Right atrium auricular region (tissue), 2 donors: ENCODE results near the gene CHST15. TPM values are rescaled to one million over a fixed set of nuclear protein-coding genes. Genes with fewer than 3 reads are reported as not detected.

Source experiments
- DNase-seq: peaks from one replicate; pipeline ENCODE4 v3.0.0-alpha.2; 2019; ENCODE audit warnings: low spot score
- H3K27ac ChIP-seq, 2 donors: fragments of 200-600 bp; sonication (generic); 1 replicate in 1 of 2; 2 replicates in 1 of 2; pipeline ENCODE4 v1.5.1; 2016 to 2019
- H3K27me3 ChIP-seq, 2 donors: fragments of 200-600 bp; sonication (generic); one replicate each; pipeline versions ENCODE4 v1.5.1 to v1.6.0; 2017 to 2019
- H3K36me3 ChIP-seq: fragments of 200-600 bp; sonication (generic); one replicate; pipeline ENCODE4 v1.5.1; 2016
- H3K4me1 ChIP-seq, 2 donors: fragments of 200-600 bp; sonication (generic); one replicate each; pipeline versions ENCODE4 v1.5.1 to v1.6.0; 2017 to 2019
- H3K4me3 ChIP-seq, 2 donors: fragments of 200-600 bp; sonication (generic); 1 replicate in 1 of 2; 2 replicates in 1 of 2; pipeline ENCODE4 v1.5.1; 2017 to 2019; ENCODE audit warnings: mild to moderate bottlenecking in 1 of 2, moderate library complexity in 1 of 2
- H3K9me3 ChIP-seq, 2 donors: fragments of 200-600 bp; sonication (generic); one replicate each; pipeline ENCODE4 v1.5.1; 2019
- CTCF ChIP-seq, 2 donors: fragments of 200-600 bp; sonication (generic); IDR thresholded peaks; one replicate each; pipeline ENCODE4 v1.5.1; 2019; ENCODE audit warnings: antibody characterized with exemption in 2 of 2
- total RNA-seq, 2 donors: library from RNA; depleted of rRNA; stranded (reverse); fragments of >200 nt; gene quantifications; one replicate each; pipeline ENCODE4 v1.1.0, GENCODE V29; 2016

The CHST15 gene
- total RNA-seq, 2 donors from 2014 or later, result 7.0 to 14.2 TPM

GRCh38 chr10:124123156-124123555, 29.8 kb upstream of the CHST15 start:
- no peaks in the 10 kb centered on the region for H3K27me3 ChIP-seq
- H3K4me3 ChIP-seq, result no peak overlapping the region
- TF ChIP-seq CTCF (IDR thresholded peaks at IDR 0.05), result no peak
- no peaks in the 10 kb centered on the region for H3K9me3 ChIP-seq
- peaks cover 0 to 7% of the 10 kb centered on the region in 2 donors for H3K4me1 ChIP-seq
- no peak overlapping the region for H3K27ac ChIP-seq
- no peak for DNase-seq
- no peaks in the 10 kb centered on the region for H3K36me3 ChIP-seq

DNA sequence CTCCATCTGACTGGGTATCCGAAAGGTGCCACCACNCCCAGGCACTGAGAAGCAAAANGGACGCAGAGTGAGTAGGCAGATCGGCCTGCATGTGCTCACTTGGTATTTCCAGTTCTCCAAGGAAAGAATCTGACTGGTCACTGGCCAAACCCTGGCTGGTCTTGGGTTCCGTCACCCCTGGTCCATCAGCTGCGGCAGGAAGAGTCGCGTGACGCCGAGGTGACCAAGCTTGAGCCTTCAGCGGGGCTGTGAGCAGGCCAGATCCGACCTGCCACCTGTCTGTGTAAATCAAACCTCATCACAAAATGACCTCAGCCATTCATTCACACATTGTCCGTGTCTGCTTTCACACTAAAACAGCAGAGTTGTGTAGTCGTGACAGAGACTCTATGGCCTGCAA, 28.8 kb upstream of the CHST15 start:
- Histone ChIP-seq H3K27me3 (no peaks in the 10 kb centered on the region), H3K27ac (no peak overlapping the region), H3K4me3 (no peak overlapping the region), H3K9me3 (no peaks in the 10 kb centered on the region), H3K36me3 (no peaks in the 10 kb centered on the region), H3K4me1 (peaks cover 0 to 10% of the 10 kb centered on the region in 2 donors)
- no peak for DNase-seq
- no peak for TF ChIP-seq CTCF (IDR thresholded peaks at IDR 0.05)

DNA sequence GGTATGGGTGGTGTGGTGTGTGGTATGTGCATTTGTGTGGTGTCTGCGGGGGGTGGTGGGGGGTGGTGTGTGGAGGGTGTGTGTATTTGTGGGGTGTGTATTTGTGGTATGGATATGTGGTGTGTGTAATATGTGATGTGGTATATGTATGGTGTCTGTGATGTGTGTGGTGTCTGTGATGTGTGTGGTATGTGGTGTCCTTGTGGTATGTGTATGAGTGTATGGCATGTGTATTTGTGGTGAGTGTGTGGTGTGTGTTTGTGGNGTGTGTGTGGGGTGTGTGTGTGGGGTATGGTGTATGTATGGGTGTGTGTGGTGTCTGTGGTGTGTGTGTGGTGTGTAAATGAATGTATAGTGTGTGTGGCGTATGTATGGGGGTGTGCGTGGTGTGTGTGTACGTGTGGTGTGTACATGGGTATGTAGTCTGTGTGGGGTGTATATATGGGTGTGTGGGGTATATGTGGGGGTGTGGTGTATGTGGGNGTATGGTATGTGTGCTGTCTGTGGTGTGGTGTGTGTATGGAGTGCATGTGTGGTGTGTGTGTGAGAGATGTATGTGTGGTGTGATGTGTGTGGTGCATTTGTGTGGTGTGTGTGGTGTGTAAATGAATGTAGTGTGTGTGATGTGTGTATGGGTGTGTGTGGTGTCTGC, 27.1 kb upstream of the CHST15 start:
- Histone ChIP-seq H3K4me1 (peaks cover 0 to 17% of the 10 kb centered on the region in 2 donors), H3K36me3 (no peaks in the 10 kb centered on the region), H3K27me3 (no peaks in the 10 kb centered on the region), H3K27ac (no peak overlapping the region), H3K4me3 (no peak overlapping the region), H3K9me3 (no peaks in the 10 kb centered on the region)
- no peak for TF ChIP-seq CTCF (IDR thresholded peaks at IDR 0.05)
- no peak for DNase-seq

DNA sequence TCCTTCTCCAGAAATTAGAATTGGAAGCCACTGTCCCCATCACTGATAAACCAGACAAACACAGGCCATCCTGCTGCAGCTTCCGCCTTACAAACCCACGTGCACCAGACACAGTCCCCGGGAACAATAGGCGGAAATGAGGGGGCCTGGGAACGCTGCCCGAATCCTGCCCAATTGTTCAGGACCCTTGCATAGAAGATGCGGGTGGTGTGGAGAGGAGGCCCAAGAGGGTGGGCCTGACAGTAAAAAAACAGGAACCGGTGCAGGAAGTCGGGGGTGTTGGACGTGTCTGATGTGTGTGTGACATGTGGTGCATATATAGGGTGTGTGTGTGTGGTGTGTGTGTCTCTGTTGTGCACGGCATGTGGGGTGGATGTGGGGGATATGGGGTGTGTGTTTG, 26.5 kb upstream of the CHST15 start:
- no peak for TF ChIP-seq CTCF (IDR thresholded peaks at IDR 0.05)
- Histone ChIP-seq H3K36me3 (no peaks in the 10 kb centered on the region), H3K4me1 (peaks cover 0 to 17% of the 10 kb centered on the region in 2 donors), H3K9me3 (no peaks in the 10 kb centered on the region), H3K4me3 (no peak overlapping the region), H3K27ac (no peak overlapping the region), H3K27me3 (no peaks in the 10 kb centered on the region)
- peak; percentile 70 for DNase-seq

GRCh38 chr10:124119216-124119615, 25.8 kb upstream of the CHST15 start:
- H3K4me3 ChIP-seq, result no peak overlapping the region
- TF ChIP-seq CTCF (IDR thresholded peaks at IDR 0.05), result no peak
- H3K4me1 ChIP-seq, result peaks cover 0 to 17% of the 10 kb centered on the region in 2 donors
- no peaks in the 10 kb centered on the region for H3K36me3 ChIP-seq
- H3K9me3 ChIP-seq, result no peaks in the 10 kb centered on the region
- H3K27ac ChIP-seq, result no peak overlapping the region
- no peaks in the 10 kb centered on the region for H3K27me3 ChIP-seq
- DNase-seq, result no peak

DNA sequence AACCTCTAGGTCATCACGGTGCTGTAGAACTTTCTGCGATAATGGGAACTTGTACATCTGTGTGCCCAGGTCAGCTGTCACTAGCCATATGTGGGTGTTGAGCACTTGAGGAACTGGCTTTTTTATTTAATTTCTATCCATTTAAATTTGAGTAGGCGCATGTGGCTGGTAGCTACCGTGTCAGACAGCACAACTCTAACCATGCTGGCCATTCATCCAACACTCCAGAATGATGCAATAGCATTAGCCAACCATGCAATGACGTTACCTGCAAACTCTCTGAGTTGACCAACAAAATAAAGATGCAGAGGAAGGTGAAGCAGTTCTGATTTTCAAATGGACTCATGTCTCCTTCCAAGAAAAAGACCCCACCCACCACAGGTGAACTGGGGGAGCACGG, 24.4 kb upstream of the CHST15 start:
- no peaks in the 10 kb centered on the region for H3K9me3 ChIP-seq
- H3K36me3 ChIP-seq, result no peaks in the 10 kb centered on the region
- peaks cover 0 to 17% of the 10 kb centered on the region in 2 donors for H3K4me1 ChIP-seq
- H3K27me3 ChIP-seq, result no peaks in the 10 kb centered on the region
- no peak overlapping the region for H3K4me3 ChIP-seq
- TF ChIP-seq CTCF (IDR thresholded peaks at IDR 0.05), result no peak
- H3K27ac ChIP-seq, result no peak overlapping the region
- no peak for DNase-seq
